Mesothelial cell of epicardium (in vitro differentiated cells): ENCODE measurements around the gene CHCHD2. TPM values are rescaled to one million over a fixed set of nuclear protein-coding genes. Genes with fewer than 3 reads are reported as not detected.
"Not testable (repeated sequence)": the region's sequence is repeated elsewhere in the genome, so short reads cannot be mapped to it uniquely, and the experiment has no call there.

Experiments used
- DNase-seq, 2 experiments: peaks; one replicate each; pipeline ENCODE4 v3.0.0; 2021; ENCODE audit warnings: low spot score in 2 of 2; ENCODE audit not compliant: unreplicated experiment in 2 of 2
- H3K27ac Mint-ChIP-seq: 2 replicates; pipeline ENCODE4 v1.8.0; 2021; ENCODE audit warnings: mixed read lengths
- H3K27me3 Mint-ChIP-seq: 2 replicates; pipeline ENCODE4 v1.8.0; 2021; ENCODE audit warnings: low read depth, mixed read lengths
- H3K36me3 Mint-ChIP-seq: 2 replicates; pipeline ENCODE4 v1.8.0; 2021; ENCODE audit warnings: mixed read lengths
- H3K4me1 Mint-ChIP-seq: 2 replicates; pipeline ENCODE4 v1.8.0; 2021; ENCODE audit warnings: mixed read lengths
- H3K4me3 Mint-ChIP-seq: 2 replicates; pipeline ENCODE4 v1.8.0; 2021; ENCODE audit warnings: mild to moderate bottlenecking, moderate library complexity, mixed read lengths
- H3K9me3 Mint-ChIP-seq: 2 replicates; pipeline ENCODE4 v1.8.0; 2021; ENCODE audit warnings: mixed read lengths
- total RNA-seq: library from RNA; stranded (reverse); gene quantifications from 3 replicates; pipeline ENCODE4 v1.2.1, GENCODE V29; 2021
- TF ChIP-seq, protein P1 (sequence below): fragments of 200-600 bp; sonication (generic); IDR thresholded peaks from one replicate; pipeline ENCODE4 v1.5.0; 2021; ENCODE audit warnings: antibody characterized with exemption; ENCODE audit not compliant: unreplicated experiment

CHCHD2 gene, protein sequence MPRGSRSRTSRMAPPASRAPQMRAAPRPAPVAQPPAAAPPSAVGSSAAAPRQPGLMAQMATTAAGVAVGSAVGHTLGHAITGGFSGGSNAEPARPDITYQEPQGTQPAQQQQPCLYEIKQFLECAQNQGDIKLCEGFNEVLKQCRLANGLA
- 195 to 215 TPM (median 214 TPM) in 3 replicates for total RNA-seq

DNA sequence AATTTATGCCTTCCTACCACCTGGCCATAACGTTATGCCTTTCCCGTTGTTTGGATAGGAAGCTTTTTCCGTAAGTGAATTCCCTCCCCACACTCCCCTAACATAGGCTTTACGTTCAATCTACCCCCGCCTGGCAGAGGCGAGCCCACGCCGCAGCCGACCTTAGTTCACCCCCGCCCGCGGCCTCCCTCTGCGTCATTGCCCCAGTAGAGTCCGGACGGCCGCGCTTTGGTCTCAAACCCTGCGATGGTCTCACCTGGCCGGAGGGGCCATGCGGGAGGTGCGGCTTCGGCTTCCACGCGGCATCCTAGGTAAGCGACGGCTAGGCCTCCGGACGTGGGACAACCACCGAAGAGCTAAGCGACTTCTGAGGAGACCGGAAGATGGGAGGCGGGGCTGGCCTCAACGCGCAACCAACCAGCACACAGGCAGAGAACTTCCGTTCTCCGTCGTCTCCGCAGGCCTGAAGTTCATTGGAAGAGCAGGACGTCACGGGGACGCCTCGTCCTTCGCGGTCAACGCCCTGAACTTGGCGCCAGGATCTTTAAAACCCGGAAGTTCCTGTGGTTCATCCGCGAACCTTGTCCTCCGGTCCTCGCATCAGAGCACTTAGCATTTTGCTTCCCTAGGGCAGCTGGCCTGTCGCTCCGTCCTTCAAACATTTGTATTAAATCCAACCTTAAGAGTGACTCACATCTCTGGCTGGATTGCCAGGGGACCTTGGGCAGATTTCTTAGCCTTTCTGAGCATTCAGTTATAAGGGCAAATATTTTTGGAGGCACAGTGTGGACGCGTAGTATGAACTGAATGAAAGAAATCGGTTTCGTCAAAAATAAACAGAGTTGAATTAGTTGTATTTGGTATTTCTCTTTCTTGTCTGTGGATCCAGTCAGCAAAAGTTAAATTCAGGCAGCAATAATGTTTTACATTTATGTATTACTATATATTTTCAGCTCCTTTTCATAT is at the start of gene CHCHD2:
CHCHD2 (minus strand) TSS at position 369 of the 966 bp plus-strand sequence; CDS start at position 306, 63 bp downstream.
- Mint-ChIP-seq H3K9me3 (peaks cover 7% of the 10 kb centered on the region), H3K4me1 (peaks cover 15% of the 10 kb centered on the region), H3K36me3 (peaks cover 13% of the 10 kb centered on the region), H3K27me3 (peaks cover 4% of the 10 kb centered on the region), H3K27ac (peak within 1 kb of the TSS; percentile 98), H3K4me3 (peak within 1 kb of the TSS; percentile 95)
- peak; percentile 81 to 84 for DNase-seq
- TF ChIP-seq, protein P1, sequence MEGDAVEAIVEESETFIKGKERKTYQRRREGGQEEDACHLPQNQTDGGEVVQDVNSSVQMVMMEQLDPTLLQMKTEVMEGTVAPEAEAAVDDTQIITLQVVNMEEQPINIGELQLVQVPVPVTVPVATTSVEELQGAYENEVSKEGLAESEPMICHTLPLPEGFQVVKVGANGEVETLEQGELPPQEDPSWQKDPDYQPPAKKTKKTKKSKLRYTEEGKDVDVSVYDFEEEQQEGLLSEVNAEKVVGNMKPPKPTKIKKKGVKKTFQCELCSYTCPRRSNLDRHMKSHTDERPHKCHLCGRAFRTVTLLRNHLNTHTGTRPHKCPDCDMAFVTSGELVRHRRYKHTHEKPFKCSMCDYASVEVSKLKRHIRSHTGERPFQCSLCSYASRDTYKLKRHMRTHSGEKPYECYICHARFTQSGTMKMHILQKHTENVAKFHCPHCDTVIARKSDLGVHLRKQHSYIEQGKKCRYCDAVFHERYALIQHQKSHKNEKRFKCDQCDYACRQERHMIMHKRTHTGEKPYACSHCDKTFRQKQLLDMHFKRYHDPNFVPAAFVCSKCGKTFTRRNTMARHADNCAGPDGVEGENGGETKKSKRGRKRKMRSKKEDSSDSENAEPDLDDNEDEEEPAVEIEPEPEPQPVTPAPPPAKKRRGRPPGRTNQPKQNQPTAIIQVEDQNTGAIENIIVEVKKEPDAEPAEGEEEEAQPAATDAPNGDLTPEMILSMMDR: no peak

DNA sequence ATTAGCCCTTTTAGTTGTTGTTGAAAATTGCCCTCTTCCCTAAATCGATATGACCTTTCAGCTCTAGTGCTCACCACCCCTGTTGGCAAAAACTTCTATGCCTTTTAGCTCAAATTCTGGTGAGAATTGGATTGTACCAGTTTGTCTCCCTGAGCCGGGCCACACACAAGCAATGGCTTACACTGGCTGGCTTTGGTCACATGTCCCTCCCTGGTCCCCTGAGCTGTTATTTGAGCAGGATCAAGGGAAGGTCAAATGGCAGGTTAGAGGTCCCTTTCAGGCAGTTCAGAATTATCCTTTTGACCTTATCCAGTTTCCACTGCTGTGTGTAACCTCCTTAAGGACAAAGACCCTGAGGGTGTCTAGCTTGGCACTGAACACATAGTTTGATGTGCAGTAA is 24.8 kb upstream of the CHCHD2 start:
- not testable (repeated sequence) for H3K36me3 Mint-ChIP-seq, DNase-seq, H3K27me3 Mint-ChIP-seq, H3K4me3 Mint-ChIP-seq, H3K4me1 Mint-ChIP-seq, H3K27ac Mint-ChIP-seq
- H3K9me3 Mint-ChIP-seq: peaks cover 31% of the 10 kb centered on the region

DNA sequence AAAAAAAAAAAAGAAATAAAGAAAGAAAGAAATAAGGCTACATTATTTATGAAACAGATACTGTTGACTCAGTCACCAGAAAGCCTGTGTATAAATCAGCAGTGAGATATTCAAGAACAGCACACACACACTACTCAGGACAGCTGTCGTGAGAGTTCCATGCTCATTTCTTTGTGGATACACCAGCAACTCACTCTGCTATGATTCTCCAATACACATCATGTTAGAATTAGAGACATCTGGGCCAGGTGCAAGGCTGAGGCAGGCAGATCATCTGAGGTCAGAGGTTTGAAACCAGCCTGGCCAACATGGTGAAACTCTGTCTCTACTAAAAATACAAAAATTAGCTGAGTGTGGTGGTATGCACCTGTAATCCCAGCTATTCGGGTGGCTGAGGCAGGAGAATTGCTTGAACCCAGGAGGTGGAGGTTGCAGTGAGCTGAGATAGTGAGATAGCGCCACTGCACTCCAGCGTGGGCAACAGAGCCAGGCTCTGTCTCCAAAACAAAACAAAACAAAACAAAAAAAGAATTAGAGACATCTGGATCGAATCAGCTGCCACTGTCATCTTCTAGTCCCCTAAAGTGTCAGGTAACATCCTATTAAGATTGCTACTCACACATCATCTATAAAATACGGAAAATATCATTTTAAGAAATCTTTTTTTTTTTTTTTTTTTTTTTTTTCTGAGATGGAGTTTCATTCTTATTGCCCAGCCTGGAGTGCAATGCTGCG is 21.1 kb upstream of the CHCHD2 start:
- no peaks in the 10 kb centered on the region for H3K27me3 Mint-ChIP-seq
- no peak for DNase-seq
- no peak overlapping the region for H3K27ac Mint-ChIP-seq
- H3K36me3 Mint-ChIP-seq: no peaks in the 10 kb centered on the region
- no peaks in the 10 kb centered on the region for H3K4me1 Mint-ChIP-seq
- no peak overlapping the region for H3K4me3 Mint-ChIP-seq
- TF ChIP-seq, protein P1: no peak
- H3K9me3 Mint-ChIP-seq: peaks cover 36% of the 10 kb centered on the region

DNA sequence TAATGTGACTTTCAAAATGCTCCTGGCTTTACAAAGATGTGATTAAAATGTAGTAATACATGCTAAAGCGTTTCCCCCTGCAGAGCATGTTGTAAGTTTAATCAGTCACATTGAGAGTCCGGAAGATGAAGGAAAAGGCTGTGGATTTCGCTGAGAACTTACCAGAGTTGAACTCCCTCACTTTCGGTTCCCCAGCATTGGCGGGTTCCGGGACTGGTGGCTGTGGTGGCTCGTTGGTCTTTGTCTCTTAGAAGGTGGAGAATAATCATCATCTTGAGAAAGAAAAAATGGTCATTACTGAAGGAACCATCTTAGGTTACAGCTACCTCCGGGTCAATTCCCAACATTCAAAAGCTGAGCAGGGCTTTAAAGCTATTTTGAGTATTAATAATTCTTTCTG is 19.6 kb upstream of the CHCHD2 start:
- DNase-seq: no peak
- H3K9me3 Mint-ChIP-seq: peaks cover 35% of the 10 kb centered on the region
- no peak overlapping the region for H3K4me3 Mint-ChIP-seq
- TF ChIP-seq, protein P1: no peak
- H3K27ac Mint-ChIP-seq: no peak overlapping the region
- H3K4me1 Mint-ChIP-seq: no peaks in the 10 kb centered on the region
- no peaks in the 10 kb centered on the region for H3K36me3 Mint-ChIP-seq
- no peaks in the 10 kb centered on the region for H3K27me3 Mint-ChIP-seq

DNA sequence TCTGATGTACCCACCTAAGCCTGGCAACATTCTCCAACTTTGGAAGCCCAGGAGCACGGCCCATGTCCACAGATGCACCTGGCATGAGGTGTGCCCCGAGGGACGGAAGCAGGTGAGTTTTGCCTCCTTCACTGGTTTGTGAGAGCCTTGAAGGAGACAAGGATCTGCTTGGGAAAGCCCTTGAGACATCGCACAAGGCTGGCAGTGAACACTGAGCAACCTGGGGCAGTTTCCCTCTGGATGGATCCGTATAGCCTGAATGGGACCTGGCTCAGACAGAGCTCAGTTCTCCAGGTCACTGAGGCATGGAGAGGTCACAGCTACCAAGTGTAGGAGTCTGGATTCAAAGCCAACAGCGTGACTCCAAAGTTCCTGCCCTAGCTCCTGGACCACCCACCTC is 18.7 kb upstream of the CHCHD2 start:
- TF ChIP-seq, protein P1: no peak
- Mint-ChIP-seq H3K27ac (no peak overlapping the region), H3K9me3 (peaks cover 36% of the 10 kb centered on the region), H3K27me3 (no peaks in the 10 kb centered on the region), H3K36me3 (no peaks in the 10 kb centered on the region), H3K4me1 (no peaks in the 10 kb centered on the region), H3K4me3 (no peak overlapping the region)
- no peak for DNase-seq
